ENCODE data around the gene PIP5K1A. TPM values are rescaled to one million over a fixed set of nuclear protein-coding genes. Genes with fewer than 3 reads are reported as not detected.

Gene PIP5K1A, protein sequence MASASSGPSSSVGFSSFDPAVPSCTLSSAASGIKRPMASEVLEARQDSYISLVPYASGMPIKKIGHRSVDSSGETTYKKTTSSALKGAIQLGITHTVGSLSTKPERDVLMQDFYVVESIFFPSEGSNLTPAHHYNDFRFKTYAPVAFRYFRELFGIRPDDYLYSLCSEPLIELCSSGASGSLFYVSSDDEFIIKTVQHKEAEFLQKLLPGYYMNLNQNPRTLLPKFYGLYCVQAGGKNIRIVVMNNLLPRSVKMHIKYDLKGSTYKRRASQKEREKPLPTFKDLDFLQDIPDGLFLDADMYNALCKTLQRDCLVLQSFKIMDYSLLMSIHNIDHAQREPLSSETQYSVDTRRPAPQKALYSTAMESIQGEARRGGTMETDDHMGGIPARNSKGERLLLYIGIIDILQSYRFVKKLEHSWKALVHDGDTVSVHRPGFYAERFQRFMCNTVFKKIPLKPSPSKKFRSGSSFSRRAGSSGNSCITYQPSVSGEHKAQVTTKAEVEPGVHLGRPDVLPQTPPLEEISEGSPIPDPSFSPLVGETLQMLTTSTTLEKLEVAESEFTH
- 24.7 and 34.7 TPM in 2 replicates for total RNA-seq

DNA sequence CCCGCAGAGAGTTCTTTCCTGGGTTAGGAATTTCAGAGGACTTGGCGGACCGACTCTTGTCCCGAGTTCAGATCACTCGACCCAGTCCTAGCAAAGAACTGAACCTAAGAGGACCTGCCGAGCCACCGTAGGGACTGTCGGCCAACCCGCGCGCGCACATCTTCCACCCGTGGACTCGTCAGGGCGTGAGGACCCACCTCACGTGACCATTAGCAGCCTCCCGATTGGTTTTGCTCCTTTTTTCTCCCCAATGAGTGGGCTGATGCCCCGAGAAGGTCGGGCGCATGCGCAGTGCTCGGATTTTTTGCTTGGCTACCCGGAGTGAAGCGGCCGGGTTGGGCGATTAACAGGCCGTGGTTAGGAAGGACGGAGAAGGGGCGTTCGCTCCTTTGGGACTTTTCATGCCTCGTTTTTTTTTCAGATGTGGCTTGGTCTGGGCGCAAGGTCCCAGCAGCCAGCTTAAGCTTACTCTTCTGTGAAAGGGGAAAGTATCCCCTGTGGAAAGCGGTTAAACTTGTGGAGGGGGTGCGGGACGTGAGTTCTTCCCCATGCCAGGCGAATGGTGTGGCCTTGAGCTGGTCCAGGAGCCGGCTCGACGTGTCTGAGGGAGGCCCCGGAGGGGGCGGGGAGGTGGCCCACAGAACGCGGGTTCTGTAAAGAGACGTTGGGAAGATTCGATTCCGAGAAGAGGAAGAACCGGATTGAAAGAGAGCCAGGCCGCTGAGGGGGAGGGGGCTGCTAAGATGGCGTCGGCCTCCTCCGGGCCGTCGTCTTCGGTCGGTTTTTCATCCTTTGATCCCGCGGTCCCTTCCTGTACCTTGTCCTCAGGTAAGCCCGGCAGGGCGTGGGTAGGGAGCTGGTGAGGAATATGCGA is at the start of gene PIP5K1A:
PIP5K1A (plus strand) TSS at position 299 of the 874 bp plus-strand sequence; CDS start at position 744, 445 bp downstream.

DNA sequence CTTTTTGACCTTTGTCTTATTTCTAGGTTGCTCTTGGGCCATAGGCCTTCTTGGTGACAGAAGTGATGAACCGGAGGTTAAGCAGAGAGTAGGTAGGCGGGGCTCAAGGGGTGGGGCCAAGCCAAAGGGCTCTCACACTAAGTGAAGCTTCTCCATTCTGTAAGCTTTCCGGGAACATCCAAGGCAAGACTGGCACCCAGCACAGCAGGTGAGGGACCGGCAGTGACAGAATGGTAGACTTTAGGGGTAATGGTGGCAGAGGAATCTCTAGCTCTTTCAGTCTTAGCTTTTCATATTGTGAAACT is 41.9 kb upstream of the PIP5K1A start, which contains the start of gene TNFAIP8L2:
TNFAIP8L2 (plus strand) TSS at position 135 of the 305 bp plus-strand sequence. CDS start 2,049 bp downstream, outside the sequence.

DNA sequence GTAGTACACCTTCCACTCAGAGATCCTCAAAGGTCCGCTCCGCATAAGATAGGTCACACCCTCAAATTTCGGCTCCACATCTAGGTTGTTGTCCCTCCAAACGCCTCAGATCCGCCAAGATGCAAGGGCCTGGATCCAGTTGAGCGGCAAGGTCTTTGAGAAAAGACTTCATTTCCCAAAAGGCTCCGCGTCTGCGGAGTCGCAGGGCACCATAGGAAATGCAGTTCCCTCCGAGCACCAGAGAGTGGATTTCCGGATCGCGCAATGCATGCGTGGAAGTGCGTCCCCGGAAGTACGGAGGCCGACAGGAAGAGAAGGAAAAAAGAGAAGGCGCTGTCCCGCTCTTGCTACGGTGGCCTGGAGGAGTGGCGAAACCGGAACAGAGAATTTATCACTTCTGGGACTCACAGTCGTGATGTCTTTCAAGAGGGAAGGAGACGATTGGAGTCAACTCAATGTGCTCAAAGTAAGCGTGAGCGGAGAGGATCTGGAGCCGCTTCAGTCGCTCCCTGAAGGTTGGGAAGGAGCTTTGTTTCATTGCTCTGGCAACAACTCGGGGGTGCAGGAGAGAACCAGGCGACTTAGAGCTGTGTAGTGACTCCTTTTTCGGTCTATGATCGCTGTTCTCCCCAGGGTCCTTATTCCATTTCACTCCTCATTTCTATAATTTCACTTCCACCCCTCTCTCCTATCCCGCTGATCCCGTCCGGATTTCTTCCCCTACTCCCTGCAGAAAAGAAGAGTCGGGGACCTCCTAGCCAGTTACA is 32.4 kb upstream of the PIP5K1A start, which contains the start of the genes LYSMD1 and SCNM1:
LYSMD1 (minus strand) TSS at position 165 of the 767 bp plus-strand sequence. CDS start 644 bp downstream, outside the sequence.
SCNM1 (plus strand) TSS at position 407 of the 767 bp plus-strand sequence; CDS start at position 416, 9 bp downstream.

DNA sequence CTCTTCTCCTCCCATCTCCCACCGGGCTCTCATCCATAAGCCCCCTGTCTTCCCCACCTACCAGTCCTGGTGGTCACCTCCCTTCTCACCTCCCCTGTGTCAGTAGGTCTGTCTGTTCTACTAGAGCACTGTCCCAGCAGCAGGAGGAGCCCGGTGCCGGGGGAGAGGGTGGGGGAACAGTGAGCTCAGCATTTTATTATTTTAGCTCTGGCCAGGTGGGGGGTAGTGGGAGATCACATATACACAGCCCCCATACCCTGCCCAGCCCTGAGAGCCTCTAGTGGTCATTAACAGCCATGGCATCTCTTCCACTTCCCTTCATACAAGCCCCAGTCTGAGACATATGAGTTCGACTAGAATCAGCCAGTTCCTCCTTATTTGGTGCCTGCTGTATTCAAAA is 22.5 kb upstream of the PIP5K1A start, which contains the start of gene TMOD4:
TMOD4 (minus strand) TSS at position 119 of the 400 bp plus-strand sequence. CDS start 1,106 bp downstream, outside the sequence.

DNA sequence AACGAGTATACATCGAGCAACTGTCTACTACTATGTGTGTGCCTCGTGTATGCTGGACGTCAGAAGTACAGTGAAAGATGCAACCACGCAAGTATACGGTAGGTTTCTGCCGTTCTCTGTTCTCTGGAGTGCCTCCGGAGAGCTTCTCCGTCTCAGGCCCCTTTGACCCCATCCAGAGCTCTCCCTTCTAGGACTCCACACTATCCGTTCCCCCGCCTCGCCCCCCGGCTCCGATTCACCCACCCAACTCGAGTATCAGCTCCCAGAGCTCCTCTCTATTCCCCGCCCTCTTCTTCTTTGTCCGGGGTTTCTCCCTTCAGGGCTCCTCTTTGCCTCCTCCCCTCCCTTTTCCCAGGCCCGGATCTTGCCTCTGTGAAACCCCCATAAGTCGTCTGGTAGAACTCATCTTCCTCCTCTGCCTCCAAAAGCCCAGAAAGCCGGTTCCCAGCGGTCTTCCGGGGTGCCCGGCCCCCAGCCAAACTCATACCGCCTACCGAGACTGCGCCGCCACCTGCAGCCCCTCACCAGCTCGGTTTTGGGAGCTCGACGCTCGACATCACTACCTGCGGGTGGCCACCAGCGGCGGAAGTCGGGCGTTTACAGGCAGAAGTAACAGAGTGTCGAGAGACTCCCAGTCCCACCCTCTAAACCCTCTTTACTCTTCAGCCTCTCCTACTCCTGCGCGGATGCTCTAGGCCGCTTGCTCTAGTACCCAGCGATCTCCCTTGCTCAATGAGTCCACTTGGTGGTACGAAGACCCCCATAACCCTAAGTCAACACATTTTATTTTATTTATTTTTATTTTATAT is 8.5 kb upstream of the PIP5K1A start, which contains the start of gene VPS72:
VPS72 (minus strand) TSS at position 561 of the 809 bp plus-strand sequence; CDS start at position 485, 76 bp downstream.

DNA sequence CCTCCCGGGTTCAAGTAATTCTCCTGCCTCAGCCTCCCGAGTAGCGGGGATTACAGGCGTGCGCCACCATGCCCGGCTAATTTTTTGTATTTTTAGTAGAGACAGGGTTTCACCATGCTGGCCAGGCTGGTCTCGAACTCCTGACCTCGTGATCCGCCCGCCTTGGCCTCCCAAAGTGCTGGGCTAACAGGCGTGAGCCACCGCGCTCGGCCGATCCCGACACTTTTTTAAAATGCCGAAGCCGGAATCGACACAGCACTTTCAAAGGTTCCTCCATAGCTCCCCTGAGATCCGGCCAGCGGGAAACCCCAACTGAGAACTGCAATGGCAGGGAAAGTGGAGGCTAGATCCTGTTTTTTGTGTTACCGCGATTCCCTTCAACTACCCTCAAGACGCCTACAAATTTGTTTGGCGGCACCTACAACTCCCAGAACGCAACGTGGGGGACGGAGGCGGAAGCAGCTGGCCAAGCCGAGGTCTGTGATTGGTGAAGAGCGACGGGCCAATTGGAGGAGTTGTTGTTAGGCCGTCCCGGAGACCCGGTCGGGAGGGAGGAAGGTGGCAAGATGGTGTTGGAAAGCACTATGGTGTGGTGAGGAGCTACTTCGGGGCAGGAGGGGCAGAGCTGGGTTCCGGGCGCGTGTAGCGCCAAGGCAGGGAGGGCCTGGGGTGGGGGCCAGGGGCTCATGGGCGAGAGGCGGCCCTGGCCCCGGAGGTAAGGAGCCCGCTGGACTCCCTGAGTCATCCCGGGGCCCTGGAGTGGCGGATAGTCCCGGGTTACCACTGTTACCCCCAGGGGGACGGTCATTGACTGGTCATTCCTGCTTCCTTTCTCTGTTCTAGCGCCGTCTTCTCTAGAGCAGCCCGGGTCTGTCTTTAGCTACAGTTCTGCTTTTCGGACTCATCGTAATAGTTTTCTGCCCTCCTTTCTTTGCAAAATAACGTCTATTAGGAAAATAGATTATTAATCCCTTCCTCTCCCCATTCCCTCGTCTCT is 56.2 kb downstream of the PIP5K1A start, which contains the start of gene PSMD4:
PSMD4 (plus strand) TSS at position 518 of the 997 bp plus-strand sequence; CDS start at position 567, 49 bp downstream.

DNA sequence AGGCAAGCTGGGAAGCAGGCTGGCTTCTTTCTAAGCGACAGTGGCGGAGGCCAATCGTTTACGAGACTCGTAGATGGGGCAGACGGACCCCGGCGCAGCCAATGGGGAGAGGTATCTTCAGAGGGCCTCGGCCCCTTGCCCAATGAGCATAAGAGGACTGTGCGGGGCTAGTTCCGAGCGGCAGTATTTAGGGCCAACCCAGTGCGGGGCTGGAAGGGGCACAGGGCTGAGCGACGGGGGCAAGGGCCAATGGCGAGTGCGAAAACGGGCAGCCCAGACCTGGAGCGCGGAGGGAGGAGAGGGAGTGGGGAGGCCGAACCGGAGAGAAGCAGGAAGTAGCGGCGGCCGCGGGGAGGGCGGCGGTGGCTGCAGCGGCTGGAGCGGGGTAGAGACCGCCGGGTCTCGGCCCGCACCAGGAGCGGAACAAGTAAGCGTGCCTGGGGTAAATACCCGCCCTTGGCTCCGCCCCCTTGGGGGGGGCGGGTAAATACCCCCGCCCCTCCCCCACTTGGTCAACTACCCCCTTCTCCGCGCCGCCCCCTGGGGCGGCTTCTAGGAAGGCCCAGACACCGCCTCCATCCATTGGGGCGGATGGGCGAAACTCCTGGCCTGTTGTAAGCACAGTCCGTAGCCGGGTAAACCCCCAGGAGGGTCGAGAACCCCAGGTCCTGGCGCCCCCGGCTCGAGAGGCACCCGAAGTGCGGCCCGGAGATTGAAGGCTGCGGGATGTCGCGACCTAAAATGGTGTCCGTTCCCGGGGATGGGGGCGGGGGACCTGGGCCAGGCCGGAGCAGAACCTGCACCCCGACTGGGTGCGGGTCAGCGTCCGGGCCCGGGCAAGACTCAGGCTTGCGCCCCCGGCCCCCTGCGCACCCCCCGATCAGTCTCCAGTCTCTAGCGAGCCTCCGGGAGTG is 83.9 kb downstream of the PIP5K1A start, which contains the start of gene ZNF687:
ZNF687 (plus strand) TSS at position 331 of the 914 bp plus-strand sequence. CDS start 3,993 bp downstream, outside the sequence.

Other genes starting within 250 kb of the PIP5K1A start
- gene CERS2, start 223.7 kb upstream of the PIP5K1A start, total RNA-seq: 67.4 and 84.2 TPM in 2 replicates
- gene ANXA9, start 216.3 kb upstream of the PIP5K1A start, total RNA-seq: not detected in 2 replicates
- gene MINDY1, start 191.7 kb upstream of the PIP5K1A start, total RNA-seq: 9.0 and 9.6 TPM in 2 replicates
- gene PRUNE1, start 190.1 kb upstream of the PIP5K1A start, total RNA-seq: 10.6 and 11.8 TPM in 2 replicates
- 0.06 TPM in 1 of 2 replicates, not detected in the other for gene BNIPL, start 162.0 kb upstream of the PIP5K1A start, total RNA-seq
- 3.4 and 4.8 TPM in 2 replicates for gene C1orf56, start 150.8 kb upstream of the PIP5K1A start, total RNA-seq
- 22.7 and 26.0 TPM in 2 replicates for gene CDC42SE1, start 138.9 kb upstream of the PIP5K1A start, total RNA-seq
- 0.93 and 0.94 TPM in 2 replicates for gene MLLT11, start 138.2 kb upstream of the PIP5K1A start, total RNA-seq
- 8.0 and 15.6 TPM in 2 replicates for gene GABPB2, start 127.8 kb upstream of the PIP5K1A start, total RNA-seq
- gene SEMA6C, start 51.9 kb upstream of the PIP5K1A start, total RNA-seq: 2.8 and 4.1 TPM in 2 replicates
- 0.19 TPM in 1 of 2 replicates, not detected in the other for gene TNFAIP8L2, start 41.9 kb upstream of the PIP5K1A start, total RNA-seq
- gene LYSMD1, start 32.6 kb upstream of the PIP5K1A start, total RNA-seq: 6.7 and 11.6 TPM in 2 replicates
- gene SCNM1, start 32.4 kb upstream of the PIP5K1A start, total RNA-seq: 21.6 and 25.7 TPM in 2 replicates
- gene TMOD4, start 22.6 kb upstream of the PIP5K1A start, total RNA-seq: 1.1 TPM in 1 of 2 replicates, not detected in the other
- gene VPS72, start 8.4 kb upstream of the PIP5K1A start, total RNA-seq: 16.0 and 21.8 TPM in 2 replicates
- gene PSMD4, start 56.2 kb downstream of the PIP5K1A start, total RNA-seq: 91.2 and 94.7 TPM in 2 replicates
- 15.2 and 19.9 TPM in 2 replicates for gene ZNF687, start 83.7 kb downstream of the PIP5K1A start, total RNA-seq
- 47.9 and 66.8 TPM in 2 replicates for gene PI4KB, start 128.9 kb downstream of the PIP5K1A start, total RNA-seq
- gene RFX5, start 148.7 kb downstream of the PIP5K1A start, total RNA-seq: 16.1 and 23.9 TPM in 2 replicates
- 102 and 106 TPM in 2 replicates for gene SELENBP1, start 174.2 kb downstream of the PIP5K1A start, total RNA-seq
- 209 and 222 TPM in 2 replicates for gene PSMB4, start 201.0 kb downstream of the PIP5K1A start, total RNA-seq